HG03039 (cell line): ENCODE data around the gene MALSU1.
A peak's percentile ranks its signal among the peaks of the same experiment; 100 is the strongest.

ENCODE experiments used
- ATAC-seq: cut with Tn5 transposase; IDR thresholded peaks from one replicate; pipeline ENCODE4 v1.9.1; 2021; ENCODE audit warnings: mild to moderate bottlenecking, moderate library complexity; ENCODE audit not compliant: unreplicated experiment

The MALSU1 gene

DNA sequence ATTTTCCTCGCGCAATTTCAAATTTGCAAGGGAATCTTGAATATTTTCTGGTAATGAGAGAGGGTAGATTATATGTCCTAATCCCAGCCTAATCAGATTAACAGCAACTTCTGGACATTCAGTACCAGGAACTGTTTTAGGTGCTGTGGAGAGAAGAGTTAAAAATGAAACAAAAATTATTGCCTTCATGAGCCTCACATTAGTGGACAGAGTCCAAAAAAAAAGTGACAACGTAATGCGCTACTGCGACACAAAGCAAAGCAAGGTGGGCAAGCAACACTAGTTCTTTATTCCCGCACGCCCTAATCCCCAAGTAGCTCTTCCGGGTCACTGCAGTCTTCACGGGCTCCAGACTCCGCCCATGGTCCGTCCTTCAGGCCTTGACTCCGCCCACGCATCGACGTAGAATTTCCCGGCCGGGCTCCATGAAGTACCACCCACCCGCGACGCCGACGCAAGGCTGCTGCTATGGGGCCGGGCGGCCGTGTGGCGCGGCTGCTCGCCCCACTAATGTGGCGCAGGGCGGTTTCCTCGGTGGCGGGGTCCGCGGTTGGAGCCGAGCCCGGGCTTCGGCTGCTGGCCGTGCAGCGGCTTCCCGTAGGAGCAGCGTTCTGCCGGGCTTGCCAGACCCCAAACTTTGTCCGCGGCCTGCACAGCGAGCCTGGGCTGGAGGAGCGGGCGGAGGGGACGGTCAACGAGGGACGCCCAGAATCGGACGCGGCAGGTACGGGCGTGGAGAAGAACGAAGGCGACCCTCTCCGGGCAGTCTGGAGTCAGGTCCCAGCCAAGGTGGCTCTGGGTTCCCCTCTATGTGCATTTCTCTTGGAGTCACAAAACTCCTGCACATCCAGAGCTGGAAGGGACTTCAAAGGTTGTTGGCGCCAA is at the start of gene MALSU1:
Gene MALSU1, plus strand, starts transcription at position 455 of the 885 bp plus-strand sequence. Its CDS starts 14 bp downstream, at position 469.
- peak; percentile 100 for ATAC-seq

DNA sequence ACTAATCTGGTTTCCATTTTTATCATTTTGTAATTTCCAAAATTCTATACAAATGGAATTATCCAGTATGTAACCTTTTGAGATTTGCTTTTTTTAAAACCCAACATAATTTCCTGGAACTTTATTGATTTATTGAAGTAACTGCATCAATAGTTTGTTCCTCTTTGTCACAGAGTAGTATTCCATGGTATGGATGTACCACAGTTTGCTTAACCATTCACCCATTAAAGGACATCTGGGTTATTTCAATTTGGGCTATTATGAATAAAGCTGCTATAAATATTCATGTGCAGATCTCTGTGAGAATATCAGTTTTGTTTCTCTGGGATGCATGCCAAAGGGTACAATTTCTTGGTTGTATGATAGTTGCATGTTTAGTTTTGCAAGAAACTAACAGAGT is 49.7 kb upstream of the MALSU1 start:
- no peak for ATAC-seq

DNA sequence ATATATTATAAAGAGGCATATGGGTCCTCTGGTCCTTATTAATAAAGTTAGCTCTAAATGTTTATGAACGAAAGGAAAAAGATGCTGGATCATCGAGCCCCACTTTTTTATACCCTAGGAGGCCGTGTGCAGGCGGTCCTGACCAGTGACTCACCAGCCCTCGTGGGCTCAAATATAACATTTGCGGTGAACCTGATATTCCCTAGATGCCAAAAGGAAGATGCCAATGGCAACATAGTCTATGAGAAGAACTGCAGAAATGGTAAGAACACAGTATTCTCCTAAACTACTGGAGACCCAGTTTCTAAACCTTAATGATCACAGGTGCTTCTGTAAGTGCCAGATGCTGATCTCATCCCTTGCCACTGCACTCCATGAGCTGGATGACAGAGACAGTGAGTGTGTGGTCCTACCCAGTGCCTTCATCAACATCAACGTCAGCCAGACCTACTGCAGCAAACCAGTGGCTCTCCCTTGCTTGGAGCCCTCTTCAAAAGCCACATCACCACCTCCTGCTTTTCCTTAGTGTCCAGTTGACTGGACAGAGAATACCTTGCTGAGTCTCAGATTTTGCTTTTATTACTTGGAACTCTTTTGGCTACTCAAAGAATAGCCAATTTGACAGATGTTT is 45.0 kb upstream of the MALSU1 start:
- no peak for ATAC-seq

DNA sequence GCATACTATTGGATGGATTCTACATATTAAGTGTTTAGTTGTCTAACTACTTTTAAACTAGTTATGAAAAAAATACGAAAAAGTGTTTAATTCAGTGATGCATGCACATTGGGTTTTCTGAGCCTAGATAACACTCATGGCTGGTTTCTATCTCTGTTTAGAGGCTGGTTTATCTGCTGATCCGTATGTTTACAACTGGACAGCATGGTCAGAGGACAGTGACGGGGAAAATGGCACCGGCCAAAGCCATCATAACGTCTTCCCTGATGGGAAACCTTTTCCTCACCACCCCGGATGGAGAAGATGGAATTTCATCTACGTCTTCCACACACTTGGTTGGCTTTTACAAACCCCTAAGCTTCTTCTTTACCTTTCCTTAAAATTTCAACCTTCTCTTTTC is 42.4 kb upstream of the MALSU1 start:
- no peak for ATAC-seq

DNA sequence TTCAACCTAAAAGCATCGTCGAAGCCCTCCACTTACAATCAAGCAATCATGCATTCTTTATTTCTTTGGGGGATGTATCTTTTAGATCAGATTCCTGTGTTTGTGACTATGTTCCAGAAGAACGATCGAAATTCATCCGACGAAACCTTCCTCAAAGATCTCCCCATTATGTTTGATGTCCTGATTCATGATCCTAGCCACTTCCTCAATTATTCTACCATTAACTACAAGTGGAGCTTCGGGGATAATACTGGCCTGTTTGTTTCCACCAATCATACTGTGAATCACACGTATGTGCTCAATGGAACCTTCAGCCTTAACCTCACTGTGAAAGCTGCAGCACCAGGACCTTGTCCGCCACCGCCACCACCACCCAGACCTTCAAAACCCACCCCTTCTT is 38.8 kb upstream of the MALSU1 start:
- no peak for ATAC-seq

DNA sequence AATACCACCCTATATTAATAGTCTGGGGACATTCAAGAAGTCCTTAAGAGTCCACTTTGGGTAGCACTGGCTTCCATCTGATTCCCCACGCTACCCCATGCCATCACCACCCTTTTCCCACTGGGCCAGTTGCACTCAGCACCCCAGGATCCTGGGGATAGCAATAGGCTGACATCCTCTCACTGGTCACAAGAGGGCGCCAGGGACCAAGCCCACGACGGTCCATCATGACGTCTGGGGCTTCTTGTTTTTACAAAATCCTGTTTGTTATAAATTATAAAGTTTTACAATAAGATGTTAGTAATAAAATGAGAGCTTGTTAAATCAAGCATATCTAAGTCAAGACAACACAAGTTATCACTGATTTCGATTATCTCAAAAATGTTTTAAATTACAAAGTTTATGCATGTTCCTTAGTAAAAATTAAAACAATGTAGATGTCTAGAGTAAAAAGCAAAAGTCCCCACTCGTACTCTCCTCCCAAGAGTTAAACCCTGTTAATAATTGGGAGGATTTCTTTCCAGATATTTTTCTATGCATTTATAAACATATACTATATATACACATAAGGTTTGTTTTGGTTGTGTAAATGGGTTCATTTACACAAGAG is 37.2 kb upstream of the MALSU1 start:
- ATAC-seq = no peak

DNA sequence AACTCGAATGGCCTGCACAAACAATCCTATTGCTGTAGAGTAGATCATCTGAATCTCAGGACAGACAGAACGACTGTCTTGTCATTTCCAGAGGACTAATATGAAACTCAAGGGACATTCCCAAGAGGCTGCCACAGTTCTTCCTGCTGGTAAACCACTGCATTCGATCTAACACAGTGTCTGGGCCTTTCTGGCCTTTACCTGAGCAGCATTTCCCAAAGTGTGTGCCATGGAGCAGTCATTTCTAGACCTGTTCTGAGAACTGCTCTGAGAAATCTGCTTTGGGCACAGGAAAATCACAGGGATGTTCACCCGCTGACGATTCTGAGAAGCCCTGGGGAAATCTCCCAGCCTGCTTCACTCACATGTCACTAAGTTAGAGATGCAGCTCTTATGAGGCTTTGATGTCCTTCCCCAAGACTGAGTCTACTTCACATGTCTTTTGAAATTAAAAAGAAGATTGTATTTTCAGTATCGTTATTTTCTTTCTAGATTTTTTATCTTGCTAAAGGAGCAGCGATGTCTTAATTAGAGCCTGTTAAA is 34.2 kb upstream of the MALSU1 start:
- ATAC-seq = peak; percentile 50

DNA sequence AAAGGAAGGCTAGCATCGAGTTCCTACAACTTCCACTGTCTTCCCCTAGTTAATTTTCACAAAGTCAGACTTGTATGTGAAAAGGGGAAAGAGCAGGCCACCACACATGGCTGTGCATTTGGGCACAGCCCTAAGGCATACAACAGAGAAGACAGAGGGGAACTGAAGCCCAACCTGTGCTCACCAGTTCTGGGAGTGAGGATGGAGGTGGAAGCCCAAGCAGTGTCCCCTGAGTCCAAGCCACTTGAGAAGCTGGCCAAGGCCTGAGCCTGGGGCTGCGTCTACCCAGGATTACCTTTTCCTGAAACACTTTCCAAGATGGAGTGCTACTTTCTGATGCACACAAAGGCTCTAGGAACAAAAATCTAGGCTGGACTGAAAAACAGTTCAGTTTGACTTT is 32.2 kb upstream of the MALSU1 start:
- ATAC-seq = no peak

DNA sequence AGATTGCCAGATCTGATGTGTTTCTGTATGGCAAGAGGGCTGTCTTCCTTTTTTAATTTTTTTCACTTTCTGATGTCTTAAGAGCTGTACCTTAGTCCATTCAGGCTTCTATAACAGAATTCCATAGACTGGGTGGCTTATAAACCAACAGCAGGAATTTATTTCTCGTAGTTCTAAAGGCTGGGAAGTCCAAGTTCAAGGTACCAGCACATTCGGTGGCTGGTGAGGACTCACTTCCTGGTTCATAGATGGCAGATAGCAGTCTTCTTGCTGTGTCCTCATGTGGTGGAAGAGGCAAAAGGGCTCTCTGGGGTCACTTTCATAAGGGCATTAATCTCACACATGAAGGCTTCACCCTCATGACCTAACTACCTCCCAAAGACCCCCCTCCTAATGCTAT is 31.8 kb upstream of the MALSU1 start:
- ATAC-seq = no peak

DNA sequence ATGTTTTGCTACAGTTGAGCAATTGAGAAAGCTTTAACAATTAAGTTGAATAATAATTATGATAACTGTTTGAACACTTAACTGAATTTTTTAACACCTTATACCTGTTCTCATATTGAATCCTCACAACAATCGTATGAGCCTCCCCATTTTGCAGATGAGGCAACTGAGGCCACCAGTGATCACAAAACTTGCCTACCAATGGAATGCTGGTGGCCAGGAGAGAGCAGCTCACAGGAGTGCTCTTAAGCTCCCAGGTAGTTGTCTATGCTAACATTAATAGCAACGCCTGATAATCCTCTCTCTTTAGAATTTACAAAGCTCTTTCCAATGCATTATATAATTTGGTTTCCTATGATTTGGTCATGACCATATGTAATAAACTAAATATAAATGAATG is 31.0 kb upstream of the MALSU1 start:
- ATAC-seq = no peak

DNA sequence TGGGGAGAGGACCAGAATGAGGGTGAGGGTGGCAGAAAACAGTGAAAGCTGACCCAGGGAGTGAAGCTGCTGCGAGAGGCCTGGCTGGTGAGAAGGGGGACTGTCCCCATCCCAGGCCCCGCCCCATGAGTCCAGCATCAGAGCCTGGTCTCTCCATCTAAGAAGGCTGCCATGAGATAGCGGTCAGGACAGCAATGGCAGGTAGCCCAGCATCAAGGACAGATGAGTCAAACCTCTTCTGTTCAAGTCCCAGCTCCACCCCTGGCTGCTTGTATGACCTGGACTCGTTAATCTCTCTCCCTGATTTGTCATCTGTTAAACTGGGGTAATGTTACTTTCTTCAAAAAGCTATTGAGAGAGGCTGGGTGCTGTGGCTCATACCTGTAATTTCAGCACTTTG is 30.4 kb upstream of the MALSU1 start:
- no peak for ATAC-seq

DNA sequence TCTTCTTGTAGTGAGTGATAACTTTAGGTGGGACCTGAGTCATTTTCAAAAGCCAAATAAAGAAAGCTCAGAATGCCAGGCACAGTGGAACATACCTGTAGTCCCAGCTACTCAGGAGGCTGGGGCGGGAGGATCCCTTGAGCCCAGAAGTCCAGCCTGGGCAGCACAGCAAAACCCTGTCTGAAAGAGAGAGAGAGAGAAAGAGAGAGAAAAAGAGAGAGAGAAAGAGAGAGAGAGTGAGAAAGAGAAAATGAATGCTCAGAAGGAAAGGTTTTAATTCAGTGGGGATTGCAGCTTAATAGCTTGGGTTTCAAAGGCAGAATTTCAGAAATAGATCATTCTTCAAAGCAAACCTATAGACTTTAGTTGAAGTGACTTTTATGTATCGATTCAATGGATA is 26.9 kb upstream of the MALSU1 start:
- ATAC-seq = no peak

DNA sequence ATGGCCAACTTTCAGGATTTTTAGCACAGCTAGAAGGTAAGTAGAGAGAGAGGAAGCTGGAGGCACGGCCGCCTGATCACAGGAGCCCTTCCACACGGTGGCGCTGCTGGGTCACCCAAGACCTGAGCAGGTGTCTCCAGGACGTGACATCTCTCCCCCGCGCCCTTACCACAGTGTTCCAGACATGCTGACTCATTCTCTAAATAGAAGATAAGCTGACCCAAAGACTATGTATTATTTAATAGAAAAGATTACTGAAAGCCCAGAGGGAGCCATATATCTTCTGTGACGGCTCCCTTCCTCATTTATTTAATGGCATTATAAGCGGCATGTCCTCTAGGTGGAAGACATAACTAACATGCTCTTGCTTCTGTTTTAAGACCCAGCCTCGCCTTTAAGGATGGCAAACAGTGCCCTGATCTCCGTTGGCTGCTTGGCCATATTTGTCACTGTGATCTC is 26.0 kb upstream of the MALSU1 start:
- ATAC-seq = peak; percentile 94

DNA sequence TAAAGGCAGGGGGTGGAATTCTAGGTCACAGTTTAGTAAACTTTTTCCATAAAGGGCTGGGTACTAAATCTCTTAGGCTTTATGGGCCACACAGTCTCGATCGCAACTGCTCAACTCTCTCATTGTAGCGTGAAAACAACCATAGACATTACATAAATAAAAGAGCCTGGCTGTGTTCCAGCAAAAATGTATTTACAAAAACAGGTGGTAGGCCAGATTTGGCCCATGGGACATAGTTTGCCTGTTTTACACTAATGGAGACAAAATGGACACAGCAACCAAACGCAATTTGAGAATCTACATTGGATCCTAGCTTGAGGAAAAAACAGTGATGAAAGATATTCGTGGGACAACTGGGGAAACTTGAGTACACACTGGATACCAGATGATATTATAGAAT is 23.2 kb upstream of the MALSU1 start:
- no peak for ATAC-seq

DNA sequence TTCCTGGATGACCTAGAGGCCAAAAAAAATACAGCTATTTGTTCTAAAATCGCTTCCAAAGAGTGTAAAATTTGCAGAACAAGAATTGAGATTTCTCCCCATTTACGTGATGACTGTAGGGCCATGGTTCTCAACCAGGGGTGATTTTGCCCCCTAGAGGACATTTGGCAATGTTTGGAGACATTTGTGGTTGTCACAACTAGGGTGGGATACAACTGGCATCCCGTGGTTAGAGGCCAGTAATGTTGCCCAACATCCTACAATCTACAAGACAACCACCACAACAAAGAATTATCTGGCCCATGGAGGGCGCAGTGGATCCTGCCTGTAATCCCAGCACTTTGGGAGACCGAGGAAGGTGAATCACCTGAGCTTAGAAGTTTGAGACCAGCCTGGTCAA is 22.8 kb upstream of the MALSU1 start:
- ATAC-seq = no peak

DNA sequence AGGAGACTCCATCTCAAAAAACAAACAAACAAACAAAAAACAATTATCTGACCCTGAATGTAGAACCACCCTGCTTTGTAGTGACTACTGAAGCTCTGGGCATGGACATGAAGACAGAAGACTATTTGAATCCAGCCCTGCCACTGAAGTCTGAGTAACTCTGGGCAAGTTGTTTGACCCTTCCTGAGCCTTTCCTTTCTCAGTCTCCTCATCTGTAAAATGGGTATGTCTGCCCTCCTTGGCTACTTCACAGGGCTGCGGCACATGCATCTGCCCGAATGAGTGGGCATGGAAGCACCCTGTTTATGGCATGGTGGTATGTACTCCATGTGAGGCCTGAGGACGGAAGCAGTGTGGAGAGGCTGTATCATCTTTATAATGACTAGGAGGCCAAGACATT is 22.2 kb upstream of the MALSU1 start:
- ATAC-seq = no peak

DNA sequence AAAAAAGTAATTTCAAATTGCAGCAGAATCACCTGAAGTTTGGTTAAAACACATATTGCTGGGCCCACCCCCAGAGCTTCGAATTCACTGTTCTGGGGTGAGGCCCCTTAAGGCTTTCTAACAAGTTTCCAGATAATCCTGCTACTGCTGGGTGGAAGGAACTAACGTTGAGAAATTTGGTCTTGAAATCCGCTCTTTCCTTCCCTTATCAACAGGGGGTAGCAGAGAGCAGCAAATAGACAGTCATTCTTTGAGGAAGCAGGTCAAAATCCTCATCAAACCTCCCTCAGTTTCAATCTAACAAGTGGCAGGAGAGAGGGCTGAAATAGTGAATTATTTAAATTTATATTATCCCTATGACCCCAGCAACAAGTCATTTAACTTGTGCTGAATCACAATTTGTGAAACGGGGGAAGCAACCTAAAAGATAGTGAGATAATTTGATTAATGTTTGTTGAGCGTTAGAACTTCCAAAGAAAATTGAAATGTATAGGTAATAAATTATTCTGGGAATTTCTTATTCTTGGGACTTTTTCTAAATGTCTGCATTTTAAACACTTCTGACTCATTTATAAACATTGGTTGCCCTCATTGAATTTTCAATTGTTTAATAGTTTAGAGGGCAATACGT is 21.7 kb upstream of the MALSU1 start:
- ATAC-seq = no peak

DNA sequence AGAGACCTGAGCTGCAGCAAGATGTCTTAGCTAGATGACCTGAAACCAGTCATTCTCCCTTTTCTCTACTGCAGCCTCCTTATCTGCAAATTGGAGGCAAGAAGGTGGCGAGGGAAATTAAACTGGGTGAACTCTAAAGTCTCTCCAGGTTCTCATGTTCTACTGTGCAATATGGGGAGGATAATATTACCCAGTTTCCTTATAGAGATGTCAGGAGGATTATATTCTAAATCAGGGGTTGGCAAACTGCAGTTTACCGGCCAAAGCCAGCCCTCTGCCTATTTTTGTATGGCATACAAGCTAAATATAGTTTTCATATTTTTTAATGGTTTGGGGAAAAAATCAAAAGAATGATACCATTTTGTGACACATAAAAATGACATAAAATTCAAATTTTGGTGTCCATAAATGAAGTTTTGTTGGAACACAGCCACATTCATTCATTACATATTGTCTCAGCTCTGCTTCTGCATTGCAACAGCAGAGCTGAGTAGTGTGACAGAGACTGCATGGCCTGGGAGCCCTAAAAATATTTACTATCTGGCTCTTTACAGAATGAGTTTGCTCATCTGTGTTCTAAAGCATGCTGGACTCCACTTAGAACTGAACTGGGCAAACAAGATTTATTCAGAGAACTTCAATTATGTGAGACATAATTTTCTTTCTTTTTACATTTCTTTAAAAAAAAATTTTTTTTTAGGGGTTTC is 19.2 kb upstream of the MALSU1 start:
- ATAC-seq = no peak

DNA sequence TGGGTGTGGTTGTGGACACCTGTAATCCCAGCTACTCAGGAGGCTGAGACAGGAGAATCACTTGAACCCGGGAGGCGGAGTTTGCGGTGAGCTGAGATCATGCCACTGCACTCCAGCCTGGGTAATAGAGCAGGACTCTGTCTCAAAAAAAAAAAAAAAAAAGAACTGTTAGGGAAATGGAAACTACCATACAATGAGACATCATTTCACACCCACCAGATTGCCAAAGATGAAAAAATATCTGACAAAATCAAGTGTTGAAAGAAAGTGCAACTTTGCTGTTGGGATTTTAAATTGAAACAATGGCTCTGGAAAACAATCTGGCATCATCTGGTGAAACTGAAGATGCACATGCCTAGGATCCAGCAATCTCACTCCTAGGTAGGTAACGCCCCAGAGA is 16.1 kb upstream of the MALSU1 start:
- no peak for ATAC-seq

DNA sequence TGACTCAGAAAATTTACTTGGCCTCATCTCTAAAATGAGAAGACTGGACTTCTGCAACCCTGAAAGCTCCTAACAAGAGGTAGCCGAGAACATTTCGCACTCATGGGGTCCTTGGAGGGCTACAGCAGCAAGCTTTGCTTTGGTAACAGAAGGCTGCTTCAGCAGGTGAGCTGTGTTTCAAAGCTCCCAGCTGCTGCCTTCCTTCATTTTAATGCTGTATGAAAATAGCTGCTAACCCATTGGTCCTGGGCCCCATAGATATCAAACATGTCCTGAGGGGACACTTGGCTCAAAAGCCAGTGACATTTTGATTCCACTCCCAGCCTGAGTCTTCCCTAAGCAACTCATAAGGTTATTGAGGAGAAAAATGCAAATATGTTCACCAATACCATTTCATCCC is 14.3 kb upstream of the MALSU1 start:
- ATAC-seq = no peak
